ENCODE results near the gene UBTD1.
"Not testable (repeated sequence)": the region's sequence is repeated elsewhere in the genome, so short reads cannot be mapped to it uniquely, and the experiment has no call there.

UBTD1 gene

GRCh38 chr10:97538839-97539238 lies 40.1 kb downstream of the UBTD1 start:
- no peak for DNase-seq (ENCODE audit: low read depth)

GRCh38 chr10:97539523-97540200 lies 40.9 kb downstream of the UBTD1 start:
- DNase-seq (ENCODE audit: low read depth) = no peak

GRCh38 chr10:97540669-97541500 lies 42.2 kb downstream of the UBTD1 start:
- no peak for DNase-seq (ENCODE audit: low read depth)

- DNase-seq (ENCODE audit: low read depth) = peak; percentile 64
Observed at GRCh38 chr10:97542169-97543024, 43.7 kb downstream of the UBTD1 start.

- DNase-seq (ENCODE audit: low read depth) = peak; percentile 83
Observed at GRCh38 chr10:97543025-97543546, 44.4 kb downstream of the UBTD1 start.

- no peak for DNase-seq (ENCODE audit: low read depth)
Observed at GRCh38 chr10:97546456-97547270, 47.9 kb downstream of the UBTD1 start.

GRCh38 chr10:97547271-97547600 lies 48.5 kb downstream of the UBTD1 start:
- DNase-seq (ENCODE audit: low read depth) = no peak

- DNase-seq (ENCODE audit: low read depth) = no peak
Observed at GRCh38 chr10:97547962-97548361, 49.2 kb downstream of the UBTD1 start.

- DNase-seq (ENCODE audit: low read depth) = no peak
Observed at GRCh38 chr10:97548828-97549455, 50.2 kb downstream of the UBTD1 start.

GRCh38 chr10:97549587-97550322 lies 51.0 kb downstream of the UBTD1 start:
- no peak for DNase-seq (ENCODE audit: low read depth)

- DNase-seq (ENCODE audit: low read depth) = no peak
Observed at GRCh38 chr10:97550336-97551149, 51.8 kb downstream of the UBTD1 start.

GRCh38 chr10:97551271-97551670 lies 52.5 kb downstream of the UBTD1 start:
- no peak for DNase-seq (ENCODE audit: low read depth)

- no peak for DNase-seq (ENCODE audit: low read depth)
Observed at GRCh38 chr10:97553575-97554031, 54.9 kb downstream of the UBTD1 start.

GRCh38 chr10:97554336-97554735 lies 55.6 kb downstream of the UBTD1 start:
- DNase-seq (ENCODE audit: low read depth) = not testable (repeated sequence)

GRCh38 chr10:97555541-97555940 lies 56.8 kb downstream of the UBTD1 start:
- not testable (repeated sequence) for DNase-seq (ENCODE audit: low read depth)

- DNase-seq (ENCODE audit: low read depth) = not testable (repeated sequence)
Observed at GRCh38 chr10:97560731-97561381, 62.1 kb downstream of the UBTD1 start.

GRCh38 chr10:97561386-97562077 lies 62.8 kb downstream of the UBTD1 start:
- DNase-seq (ENCODE audit: low read depth) = not testable (repeated sequence)

GRCh38 chr10:97562329-97562728 lies 63.6 kb downstream of the UBTD1 start:
- not testable (repeated sequence) for DNase-seq (ENCODE audit: low read depth)
